ENCODE measurements around the gene ZNF142.

ZNF142 gene

DNA sequence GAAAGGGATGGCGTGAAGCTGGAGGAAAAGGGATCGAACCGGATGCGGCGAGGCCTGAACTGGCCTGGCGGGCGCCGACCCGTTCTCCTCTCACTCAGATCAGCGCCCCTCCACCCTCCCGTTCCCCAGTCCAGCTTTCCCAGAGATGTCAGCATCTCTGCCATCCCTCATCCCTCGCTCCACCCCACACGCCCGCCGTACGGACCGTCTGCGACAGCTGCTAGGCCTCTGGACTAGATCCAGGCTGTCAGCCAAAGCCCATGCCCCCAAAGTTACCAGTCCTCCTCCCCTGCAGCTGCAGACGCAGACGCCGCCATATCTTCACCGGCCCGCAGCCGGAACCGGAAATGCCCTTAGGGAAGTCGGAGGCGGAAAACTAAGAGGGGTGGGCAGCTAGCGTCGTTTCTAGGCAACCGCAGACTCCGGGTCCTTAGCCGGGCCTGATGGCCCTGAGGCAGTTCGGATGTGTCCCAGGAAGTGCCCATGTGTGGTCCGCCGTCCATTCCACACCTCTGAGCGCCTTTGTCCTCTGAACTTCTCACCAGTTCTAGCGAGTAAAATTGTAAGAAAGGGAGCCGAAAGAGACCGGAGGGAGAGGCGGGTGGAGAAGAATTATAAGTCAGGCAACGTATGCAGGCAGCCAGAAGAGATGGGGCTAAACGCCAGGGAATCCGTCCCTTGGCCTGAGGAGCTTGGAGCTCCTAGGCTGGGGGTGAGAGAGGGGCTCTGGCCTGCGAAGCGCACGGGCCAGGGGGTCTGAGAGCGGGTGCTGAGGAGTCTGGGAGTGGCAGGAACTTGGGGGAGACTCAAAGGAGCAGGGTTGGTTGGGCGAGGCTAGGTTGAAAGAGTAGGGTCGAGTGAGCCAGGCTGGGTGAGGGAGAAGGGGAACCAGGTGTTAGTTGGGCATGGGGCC lies 12.5 kb upstream of the ZNF142 start, which contains the start of the genes RNF25 and STK36:
Gene RNF25, minus strand, starts transcription at position 349 of the 913 bp plus-strand sequence. Its CDS starts 32 bp downstream, at position 317.
Gene STK36, plus strand, starts transcription at position 433 of the 913 bp plus-strand sequence. CDS start 744 bp downstream, outside the sequence.
- H3K27ac ChIP-seq (ENCODE audit: low read depth, low read length): peak within 1 kb of the TSS; percentile 85
- peak within 1 kb of the TSS; percentile 87 for H3K4me3 ChIP-seq (ENCODE audit: low read depth, low read length)
- H3K4me1 ChIP-seq (ENCODE audit: control insufficient read depth, insufficient read depth, low read length): no peaks in the 10 kb centered on the region
- no peaks in the 10 kb centered on the region for H3K27me3 ChIP-seq (ENCODE audit: control insufficient read depth, insufficient read depth, low read length)
- H3K9ac ChIP-seq (ENCODE audit: low read depth, low read length): peak within 1 kb of the TSS; percentile 87
- H3K36me3 ChIP-seq (ENCODE audit: control insufficient read depth, insufficient read depth, low read length): peaks cover 41% of the 10 kb centered on the region
- H3K9me3 ChIP-seq (ENCODE audit: control insufficient read depth, insufficient read depth, low read length): no peaks in the 10 kb centered on the region

DNA sequence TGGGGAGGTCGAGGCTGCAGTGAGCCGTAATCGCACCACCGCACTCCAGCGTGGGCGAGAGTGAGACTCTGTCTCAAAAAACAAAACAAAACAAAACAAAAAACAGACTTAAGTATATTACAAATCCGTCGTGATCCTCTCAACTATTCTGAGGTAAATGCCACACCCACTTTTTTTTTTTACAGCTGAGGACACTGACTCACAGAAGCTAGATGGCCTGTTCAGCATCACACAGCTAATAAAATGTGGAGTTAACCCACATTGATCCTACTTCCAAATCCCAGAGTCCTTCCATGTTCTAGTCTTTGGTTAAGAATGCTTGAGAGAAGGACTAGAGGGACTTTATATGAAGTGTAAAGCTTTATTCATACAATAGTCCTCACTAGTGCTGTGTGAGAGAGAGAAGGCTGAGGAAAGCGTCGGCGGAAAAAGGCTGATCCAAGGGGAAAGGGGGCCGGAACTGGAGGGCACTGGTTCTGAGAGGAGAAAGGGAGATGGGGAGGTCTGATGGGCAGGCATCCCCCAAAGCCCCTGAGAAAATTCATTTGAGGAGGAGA lies 11.8 kb upstream of the ZNF142 start:
- Histone ChIP-seq H3K36me3 (ENCODE audit: control insufficient read depth, insufficient read depth, low read length) (peaks cover 45% of the 10 kb centered on the region), H3K9me3 (ENCODE audit: control insufficient read depth, insufficient read depth, low read length) (no peaks in the 10 kb centered on the region), H3K9ac (ENCODE audit: low read depth, low read length) (peak overlapping the region; percentile 87), H3K4me1 (ENCODE audit: control insufficient read depth, insufficient read depth, low read length) (no peaks in the 10 kb centered on the region), H3K27me3 (ENCODE audit: control insufficient read depth, insufficient read depth, low read length) (no peaks in the 10 kb centered on the region), H3K4me3 (ENCODE audit: low read depth, low read length) (peak overlapping the region; percentile 87), H3K27ac (ENCODE audit: low read depth, low read length) (peak overlapping the region; percentile 85)

DNA sequence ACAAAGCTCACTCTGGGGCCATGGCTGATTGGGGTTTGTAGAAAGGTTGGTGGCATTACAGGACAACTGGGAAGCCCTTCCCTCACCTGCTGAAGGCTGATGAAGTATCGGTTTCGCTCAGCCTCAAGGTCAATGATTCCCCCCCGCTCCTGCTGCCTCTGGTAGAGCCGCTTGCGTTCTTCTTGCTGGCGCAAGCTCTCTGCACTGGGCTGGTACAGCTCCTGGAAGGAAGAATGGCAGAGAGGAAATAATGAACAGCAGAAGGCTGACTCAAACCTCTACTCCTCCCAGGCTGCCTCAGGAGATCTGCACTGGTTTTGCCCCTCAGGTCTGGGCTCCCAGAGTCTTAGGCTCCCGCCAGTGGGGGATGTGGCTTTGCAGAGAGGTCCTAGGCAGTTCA lies 5.2 kb upstream of the ZNF142 start:
- H3K27ac ChIP-seq (ENCODE audit: low read depth, low read length): no peak overlapping the region
- H3K9me3 ChIP-seq (ENCODE audit: control insufficient read depth, insufficient read depth, low read length): no peaks in the 10 kb centered on the region
- no peak overlapping the region for H3K4me3 ChIP-seq (ENCODE audit: low read depth, low read length)
- H3K4me1 ChIP-seq (ENCODE audit: control insufficient read depth, insufficient read depth, low read length): no peaks in the 10 kb centered on the region
- H3K9ac ChIP-seq (ENCODE audit: low read depth, low read length): no peak overlapping the region
- no peaks in the 10 kb centered on the region for H3K27me3 ChIP-seq (ENCODE audit: control insufficient read depth, insufficient read depth, low read length)
- H3K36me3 ChIP-seq (ENCODE audit: control insufficient read depth, insufficient read depth, low read length): peaks cover 73% of the 10 kb centered on the region

DNA sequence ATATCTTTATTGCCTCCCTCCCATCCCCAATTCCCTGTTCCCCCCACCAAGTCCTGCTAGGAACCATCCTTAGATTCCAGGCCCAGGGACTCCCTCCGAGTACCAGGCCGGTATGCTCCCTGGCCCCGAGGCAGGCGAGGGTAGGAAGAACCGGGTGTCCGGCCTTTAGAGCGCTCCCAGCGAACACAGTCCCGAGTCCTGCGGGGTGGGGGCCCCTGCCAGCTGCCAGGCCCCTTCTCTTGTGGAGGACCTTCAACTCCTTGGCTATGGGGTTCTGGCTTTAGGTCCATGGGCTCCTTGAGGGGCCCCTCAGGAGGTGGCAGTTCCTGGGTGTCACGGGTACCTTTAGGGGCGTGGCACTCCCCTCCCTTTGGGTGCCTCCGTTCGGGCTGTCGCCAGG lies 4.5 kb upstream of the ZNF142 start:
- Histone ChIP-seq H3K9me3 (ENCODE audit: control insufficient read depth, insufficient read depth, low read length) (no peaks in the 10 kb centered on the region), H3K4me3 (ENCODE audit: low read depth, low read length) (no peak overlapping the region), H3K9ac (ENCODE audit: low read depth, low read length) (no peak overlapping the region), H3K27me3 (ENCODE audit: control insufficient read depth, insufficient read depth, low read length) (no peaks in the 10 kb centered on the region), H3K4me1 (ENCODE audit: control insufficient read depth, insufficient read depth, low read length) (no peaks in the 10 kb centered on the region), H3K27ac (ENCODE audit: low read depth, low read length) (no peak overlapping the region), H3K36me3 (ENCODE audit: control insufficient read depth, insufficient read depth, low read length) (peaks cover 69% of the 10 kb centered on the region)

DNA sequence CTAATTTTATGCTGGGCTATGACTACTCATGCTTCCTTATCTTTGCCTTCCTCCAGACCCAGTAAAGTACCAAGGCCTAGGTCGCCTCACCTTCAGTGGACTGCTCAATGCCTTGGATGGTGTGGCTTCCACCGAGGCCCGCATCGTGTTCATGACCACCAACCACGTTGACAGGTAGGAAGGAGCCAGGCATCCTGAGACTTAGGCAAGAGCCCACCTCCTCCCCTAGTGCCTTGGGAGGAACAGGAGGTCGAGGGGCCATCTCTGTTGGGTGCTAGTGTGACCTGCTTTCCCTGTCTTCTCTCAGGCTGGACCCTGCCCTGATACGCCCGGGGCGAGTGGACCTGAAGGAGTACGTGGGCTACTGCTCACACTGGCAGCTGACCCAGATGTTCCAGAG lies 3.4 kb upstream of the ZNF142 start:
- H3K4me3 ChIP-seq (ENCODE audit: low read depth, low read length): no peak overlapping the region
- peaks cover 61% of the 10 kb centered on the region for H3K36me3 ChIP-seq (ENCODE audit: control insufficient read depth, insufficient read depth, low read length)
- no peaks in the 10 kb centered on the region for H3K27me3 ChIP-seq (ENCODE audit: control insufficient read depth, insufficient read depth, low read length)
- H3K9ac ChIP-seq (ENCODE audit: low read depth, low read length): no peak overlapping the region
- no peaks in the 10 kb centered on the region for H3K9me3 ChIP-seq (ENCODE audit: control insufficient read depth, insufficient read depth, low read length)
- H3K27ac ChIP-seq (ENCODE audit: low read depth, low read length): no peak overlapping the region
- no peaks in the 10 kb centered on the region for H3K4me1 ChIP-seq (ENCODE audit: control insufficient read depth, insufficient read depth, low read length)

DNA sequence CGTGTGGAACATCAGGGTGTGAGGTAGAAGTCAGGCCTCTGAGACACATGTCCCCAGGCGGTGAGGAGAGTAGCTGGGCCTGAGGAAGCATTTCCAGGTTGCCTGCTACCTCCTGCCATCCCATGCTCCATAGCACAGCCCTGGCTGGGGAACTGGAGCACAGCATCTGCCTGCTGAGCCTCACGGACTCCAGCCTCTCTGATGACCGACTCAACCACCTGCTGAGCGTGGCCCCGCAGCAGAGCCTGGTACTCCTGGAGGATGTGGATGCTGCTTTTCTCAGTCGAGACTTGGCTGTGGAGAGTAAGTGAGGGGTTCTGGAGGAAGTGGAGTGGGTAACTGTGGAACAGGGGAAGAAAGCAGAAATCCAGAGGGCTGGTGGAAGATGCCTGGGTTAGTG lies 3.0 kb upstream of the ZNF142 start:
- no peak overlapping the region for H3K9ac ChIP-seq (ENCODE audit: low read depth, low read length)
- no peak overlapping the region for H3K4me3 ChIP-seq (ENCODE audit: low read depth, low read length)
- H3K27ac ChIP-seq (ENCODE audit: low read depth, low read length): no peak overlapping the region
- H3K36me3 ChIP-seq (ENCODE audit: control insufficient read depth, insufficient read depth, low read length): peaks cover 61% of the 10 kb centered on the region
- no peaks in the 10 kb centered on the region for H3K4me1 ChIP-seq (ENCODE audit: control insufficient read depth, insufficient read depth, low read length)
- no peaks in the 10 kb centered on the region for H3K9me3 ChIP-seq (ENCODE audit: control insufficient read depth, insufficient read depth, low read length)
- no peaks in the 10 kb centered on the region for H3K27me3 ChIP-seq (ENCODE audit: control insufficient read depth, insufficient read depth, low read length)

DNA sequence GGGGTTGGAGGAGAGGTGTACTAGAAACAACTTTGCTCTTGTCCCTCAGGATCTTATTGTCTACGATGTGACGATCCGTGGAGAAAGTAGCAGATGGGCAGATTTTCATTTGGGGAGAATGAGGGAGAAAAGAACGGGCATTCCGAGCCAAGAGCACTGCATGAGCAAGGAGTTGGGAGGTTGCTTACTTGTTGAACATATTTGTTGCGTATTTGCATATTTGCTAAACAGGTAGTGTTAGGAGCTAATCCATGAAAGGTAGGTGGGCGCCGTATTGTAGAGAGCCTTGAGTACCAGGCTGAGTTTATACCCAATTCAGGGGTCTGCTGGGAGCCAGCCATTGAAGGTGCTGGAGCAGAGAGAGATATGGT lies 550 bp upstream of the ZNF142 start:
- Histone ChIP-seq H3K4me3 (ENCODE audit: low read depth, low read length) (peak overlapping the region; percentile 90), H3K9ac (ENCODE audit: low read depth, low read length) (peak overlapping the region; percentile 40), H3K36me3 (ENCODE audit: control insufficient read depth, insufficient read depth, low read length) (peaks cover 62% of the 10 kb centered on the region), H3K4me1 (ENCODE audit: control insufficient read depth, insufficient read depth, low read length) (no peaks in the 10 kb centered on the region), H3K27ac (ENCODE audit: low read depth, low read length) (no peak overlapping the region), H3K27me3 (ENCODE audit: control insufficient read depth, insufficient read depth, low read length) (no peaks in the 10 kb centered on the region), H3K9me3 (ENCODE audit: control insufficient read depth, insufficient read depth, low read length) (no peaks in the 10 kb centered on the region)

DNA sequence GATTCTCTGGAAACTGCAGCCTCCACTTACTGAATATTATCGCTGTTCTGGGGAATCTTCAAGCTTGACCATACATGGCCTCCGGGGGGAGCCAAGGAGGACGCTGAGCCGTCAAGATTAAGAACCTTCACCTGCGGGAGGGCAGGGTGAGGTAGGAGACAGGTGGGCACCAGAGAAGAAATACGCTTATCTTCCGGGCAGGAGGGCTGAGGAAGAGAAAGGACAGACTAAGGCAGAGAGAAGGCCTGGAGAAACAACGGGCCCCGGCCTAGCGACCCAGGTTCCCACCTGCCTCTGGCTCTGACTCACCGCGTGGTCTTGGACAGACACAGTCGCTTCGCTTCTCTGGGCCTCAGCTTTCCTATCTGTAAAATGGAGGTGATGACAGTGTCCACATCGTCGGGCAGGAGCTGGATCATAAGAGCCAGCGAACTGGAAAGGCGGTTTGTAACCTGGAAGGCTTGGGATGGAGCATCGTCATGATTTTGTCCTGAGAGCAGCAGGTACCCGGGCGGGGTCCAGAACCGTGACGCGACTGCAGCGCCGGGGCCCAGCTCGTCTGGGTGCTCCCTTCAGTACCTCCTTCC lies 659 bp downstream of the ZNF142 start:
- H3K9me3 ChIP-seq (ENCODE audit: control insufficient read depth, insufficient read depth, low read length): no peaks in the 10 kb centered on the region
- H3K4me1 ChIP-seq (ENCODE audit: control insufficient read depth, insufficient read depth, low read length): no peaks in the 10 kb centered on the region
- peak overlapping the region; percentile 89 for H3K27ac ChIP-seq (ENCODE audit: low read depth, low read length)
- peak overlapping the region; percentile 90 for H3K4me3 ChIP-seq (ENCODE audit: low read depth, low read length)
- peaks cover 62% of the 10 kb centered on the region for H3K36me3 ChIP-seq (ENCODE audit: control insufficient read depth, insufficient read depth, low read length)
- peak overlapping the region; percentile 79 for H3K9ac ChIP-seq (ENCODE audit: low read depth, low read length)
- no peaks in the 10 kb centered on the region for H3K27me3 ChIP-seq (ENCODE audit: control insufficient read depth, insufficient read depth, low read length)

DNA sequence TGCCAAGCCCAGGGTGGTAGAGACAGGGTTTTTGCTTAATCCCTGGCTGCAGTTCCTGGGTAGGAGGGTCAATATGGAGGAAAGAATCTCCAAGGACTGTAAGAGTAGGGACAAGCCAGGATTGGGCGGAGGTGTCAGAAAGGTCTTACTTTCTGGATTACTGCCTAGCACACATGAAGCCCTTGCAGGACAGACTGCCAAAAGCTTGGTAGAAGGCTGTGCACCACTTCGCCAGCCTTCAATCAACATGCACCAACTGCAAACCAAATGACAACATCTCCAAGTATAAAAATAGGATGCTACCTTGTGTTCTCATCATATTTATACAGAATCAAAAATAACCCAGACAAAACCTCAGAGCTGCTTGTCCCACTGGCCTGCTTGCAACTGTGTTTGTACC lies 3.7 kb downstream of the ZNF142 start:
- Histone ChIP-seq H3K36me3 (ENCODE audit: control insufficient read depth, insufficient read depth, low read length) (peaks cover 68% of the 10 kb centered on the region), H3K4me3 (ENCODE audit: low read depth, low read length) (no peak overlapping the region), H3K27me3 (ENCODE audit: control insufficient read depth, insufficient read depth, low read length) (no peaks in the 10 kb centered on the region), H3K27ac (ENCODE audit: low read depth, low read length) (no peak overlapping the region), H3K4me1 (ENCODE audit: control insufficient read depth, insufficient read depth, low read length) (no peaks in the 10 kb centered on the region), H3K9me3 (ENCODE audit: control insufficient read depth, insufficient read depth, low read length) (no peaks in the 10 kb centered on the region), H3K9ac (ENCODE audit: low read depth, low read length) (no peak overlapping the region)

DNA sequence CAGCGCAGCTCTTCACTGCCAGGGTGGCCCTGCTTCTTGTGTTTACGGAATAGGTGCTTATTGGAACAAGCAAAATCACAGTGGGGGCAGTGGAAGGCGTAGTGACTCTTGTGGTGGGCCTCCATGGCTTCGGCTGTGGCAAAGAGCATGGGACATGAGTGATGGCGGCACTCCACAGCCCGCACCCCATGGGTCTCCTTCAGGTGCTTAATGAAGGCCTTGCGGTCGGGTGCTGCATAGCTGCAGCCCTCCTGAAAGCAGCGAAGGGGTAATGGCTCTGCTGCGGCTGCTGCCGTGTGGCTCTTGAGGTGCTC lies 10.7 kb downstream of the ZNF142 start:
- Histone ChIP-seq H3K27me3 (ENCODE audit: control insufficient read depth, insufficient read depth, low read length) (no peaks in the 10 kb centered on the region), H3K27ac (ENCODE audit: low read depth, low read length) (no peak overlapping the region), H3K9me3 (ENCODE audit: control insufficient read depth, insufficient read depth, low read length) (no peaks in the 10 kb centered on the region), H3K36me3 (ENCODE audit: control insufficient read depth, insufficient read depth, low read length) (peaks cover 92% of the 10 kb centered on the region), H3K4me1 (ENCODE audit: control insufficient read depth, insufficient read depth, low read length) (no peaks in the 10 kb centered on the region), H3K9ac (ENCODE audit: low read depth, low read length) (no peak overlapping the region), H3K4me3 (ENCODE audit: low read depth, low read length) (no peak overlapping the region)

All from HUES48 (cell line).